NB4 (cell line): ENCODE data around the gene CALM3.

Experiments
- DNase-seq: peaks from one replicate; pipeline ENCODE4 v3.0.0; 2010; ENCODE audit warnings: low read depth
- H3K4me3 ChIP-seq: one replicate; pipeline ENCODE4 v1.5.1; 2011; ENCODE audit warnings: mild to moderate bottlenecking, low read depth, low read length, moderate library complexity
- CTCF ChIP-seq: IDR thresholded peaks from one replicate; pipeline ENCODE4 v1.5.1; 2012; ENCODE audit warnings: low read depth, low read length
- MAX ChIP-seq: IDR thresholded peaks from 2 replicates; pipeline ENCODE4 v1.6.1; 2011; ENCODE audit warnings: low read depth, low read length
- MYC ChIP-seq: IDR thresholded peaks from 2 replicates; pipeline ENCODE4 v1.6.1; 2011; ENCODE audit warnings: low read depth, low read length
- POLR2A ChIP-seq: IDR thresholded peaks from 2 replicates; pipeline ENCODE4 v1.6.1; 2011; ENCODE audit warnings: mild to moderate bottlenecking; ENCODE audit not compliant: insufficient read length; ENCODE audit errors: extremely low read depth

The CALM3 gene

GRCh38 chr19:46596008-46596407 lies 5.1 kb upstream of the CALM3 start:
- H3K4me3 ChIP-seq: no peak overlapping the region
- no peak for DNase-seq
- TF ChIP-seq MAX (no peak), MYC (no peak), POLR2A (no peak), CTCF (no peak)

- no peak for DNase-seq
- no peak for TF ChIP-seq MAX
- no peak overlapping the region for H3K4me3 ChIP-seq
Observed at GRCh38 chr19:46598372-46598917, 2.7 kb upstream of the CALM3 start.

GRCh38 chr19:46599716-46600373 lies 1.3 kb upstream of the CALM3 start:
- DNase-seq: no peak
- TF ChIP-seq CTCF (no peak), MAX (no peak), MYC (no peak), POLR2A (no peak)

GRCh38 chr19:46600384-46601317 lies 479 bp upstream of the CALM3 start:
- peak overlapping the region; percentile 79 for H3K4me3 ChIP-seq
- TF ChIP-seq MAX (peak; percentile 44), POLR2A (peak; percentile 96), MYC (peak; percentile 59), CTCF (no peak)
- DNase-seq: peak; percentile 100

More at GRCh38 chr19:46599716-46600373, 1.3 kb upstream of the CALM3 start:
- peak overlapping the region; percentile 79 for H3K4me3 ChIP-seq

GRCh38 chr19:46602392-46603194 lies 1.5 kb downstream of the CALM3 start:
- TF ChIP-seq MYC: no peak
- TF ChIP-seq POLR2A: no peak
- TF ChIP-seq CTCF: no peak
- DNase-seq: peak; percentile 41
- H3K4me3 ChIP-seq: peak overlapping the region; percentile 77
